DND-41 (cell line): ENCODE results near the gene FAM181B.

Experiments used
- EZH2 ChIP-seq: IDR thresholded peaks from 3 replicates; pipeline ENCODE4 v1.6.1; 2012; ENCODE audit warnings: borderline replicate concordance, low read depth, mild to moderate bottlenecking, moderate library complexity, low read length, inconsistent platforms; ENCODE audit not compliant: severe bottlenecking
- TF ChIP-seq, protein P1 (sequence below): IDR thresholded peaks from 2 replicates; pipeline ENCODE4 v1.5.1; 2012; ENCODE audit warnings: borderline replicate concordance, low read length, moderate library complexity, mild to moderate bottlenecking; ENCODE audit not compliant: poor library complexity, severe bottlenecking; ENCODE audit errors: extremely low read depth

DNA sequence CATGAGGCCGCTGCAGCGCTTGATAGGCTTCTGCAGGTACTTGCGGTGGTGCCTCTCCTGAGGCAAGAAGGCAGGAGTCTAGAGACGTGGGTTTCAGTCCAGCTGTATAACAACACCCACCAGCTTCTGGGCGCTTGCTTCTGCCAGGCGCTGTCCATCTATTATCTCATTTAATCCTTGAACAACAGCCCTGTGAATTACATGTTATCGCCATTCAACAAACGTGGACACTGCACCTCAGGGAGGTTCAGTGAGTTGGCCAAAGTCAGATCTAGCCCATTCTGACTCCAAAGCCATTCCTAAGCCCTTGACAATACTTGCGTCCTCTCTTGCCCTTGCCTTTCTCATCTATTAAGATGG is 436 bp upstream of the FAM181B start:
- TF ChIP-seq, protein P1, sequence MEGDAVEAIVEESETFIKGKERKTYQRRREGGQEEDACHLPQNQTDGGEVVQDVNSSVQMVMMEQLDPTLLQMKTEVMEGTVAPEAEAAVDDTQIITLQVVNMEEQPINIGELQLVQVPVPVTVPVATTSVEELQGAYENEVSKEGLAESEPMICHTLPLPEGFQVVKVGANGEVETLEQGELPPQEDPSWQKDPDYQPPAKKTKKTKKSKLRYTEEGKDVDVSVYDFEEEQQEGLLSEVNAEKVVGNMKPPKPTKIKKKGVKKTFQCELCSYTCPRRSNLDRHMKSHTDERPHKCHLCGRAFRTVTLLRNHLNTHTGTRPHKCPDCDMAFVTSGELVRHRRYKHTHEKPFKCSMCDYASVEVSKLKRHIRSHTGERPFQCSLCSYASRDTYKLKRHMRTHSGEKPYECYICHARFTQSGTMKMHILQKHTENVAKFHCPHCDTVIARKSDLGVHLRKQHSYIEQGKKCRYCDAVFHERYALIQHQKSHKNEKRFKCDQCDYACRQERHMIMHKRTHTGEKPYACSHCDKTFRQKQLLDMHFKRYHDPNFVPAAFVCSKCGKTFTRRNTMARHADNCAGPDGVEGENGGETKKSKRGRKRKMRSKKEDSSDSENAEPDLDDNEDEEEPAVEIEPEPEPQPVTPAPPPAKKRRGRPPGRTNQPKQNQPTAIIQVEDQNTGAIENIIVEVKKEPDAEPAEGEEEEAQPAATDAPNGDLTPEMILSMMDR: no peak
- TF ChIP-seq EZH2: no peak
